DOHH2 (cell line): ENCODE results near the gene SSBP3.

Experiments used
- CTCF ChIP-seq: fragments of 200-600 bp; sonication (generic); IDR thresholded peaks from one replicate; pipeline ENCODE4 v1.5.1; 2014; ENCODE audit warnings: antibody characterized with exemption, mild to moderate bottlenecking, low read depth, low read length; ENCODE audit not compliant: poor library complexity, severe bottlenecking
- EZH2phosphoT487 ChIP-seq: fragments of 200-600 bp; sonication (generic); IDR thresholded peaks from 2 replicates; pipeline ENCODE4 v1.6.1; 2017; ENCODE audit warnings: borderline replicate concordance, mild to moderate bottlenecking, antibody characterized with exemption, low read length, moderate library complexity, mixed read lengths

GRCh38 chr1:54365847-54366246, 40.3 kb downstream of the SSBP3 start:
- TF ChIP-seq CTCF (no peak), EZH2phosphoT487 (no peak)
